ENCODE results near the gene ROS1. TPM values are rescaled to one million over a fixed set of nuclear protein-coding genes. Genes with fewer than 3 reads are reported as not detected.

The ROS1 gene
- total and polyA plus RNA-seq, 4 donors: under 0.01 TPM; not detected in 3

- Histone ChIP-seq H3K27me3 (ENCODE audit: control insufficient read depth in 4 of 4, insufficient read depth in 4 of 4, low read length in 3 of 4) (no peaks in the 10 kb centered on the region), H3K4me3 (ENCODE audit: low read depth in 1 of 3, low read length in 3 of 3) (no peak overlapping the region), H3K27ac (ENCODE audit: low read depth in 1 of 2, low read length in 2 of 2) (no peak overlapping the region), H3K4me1 (ENCODE audit: control insufficient read depth in 4 of 4, insufficient read depth in 4 of 4, low read length in 3 of 4) (no peaks in the 10 kb centered on the region), H3K9me3 (ENCODE audit: control insufficient read depth in 4 of 4, low read length in 3 of 4) (no peaks in the 10 kb centered on the region), H3K9ac (ENCODE audit: low read depth in 1 of 2, low read length in 2 of 2) (no peak overlapping the region), H3K36me3 (ENCODE audit: control insufficient read depth in 4 of 4, insufficient read depth in 3 of 4, low read depth in 1 of 4, low read length in 3 of 4) (no peaks in the 10 kb centered on the region)
- 41% methylated on average over 5 of the region's 5 CpGs for WGBS
- DNase-seq (ENCODE audit: low spot score): no peak
- TF ChIP-seq HNF4G (IDR thresholded peaks at IDR 0.05) (no peak), ATF3 (IDR thresholded peaks at IDR 0.05) (no peak), SP1 (IDR thresholded peaks at IDR 0.05) (no peak), JUND (IDR thresholded peaks at IDR 0.05) (no peak), FOXA2 (IDR thresholded peaks at IDR 0.05) (no peak), TAF1 (conservative IDR thresholded peaks at IDR 0.05) (no peak), GABPA (IDR thresholded peaks at IDR 0.05 in 1 of 2, conservative IDR thresholded peaks at IDR 0.05 in 1 of 2) (no peak)
Measured at GRCh38 chr6:117451671-117452070, 25.9 kb upstream of the ROS1 start.

GRCh38 chr6:117449549-117450439, 24.1 kb upstream of the ROS1 start:
- H3K27ac ChIP-seq (ENCODE audit: low read depth in 1 of 2, low read length in 2 of 2): no peak overlapping the region
- WGBS: 41% methylated on average over 10 of the region's 10 CpGs
- H3K9ac ChIP-seq (ENCODE audit: low read depth in 1 of 2, low read length in 2 of 2): no peak overlapping the region
- no peaks in the 10 kb centered on the region for H3K4me1 ChIP-seq (ENCODE audit: control insufficient read depth in 4 of 4, insufficient read depth in 4 of 4, low read length in 3 of 4)
- no peaks in the 10 kb centered on the region for H3K36me3 ChIP-seq (ENCODE audit: control insufficient read depth in 4 of 4, insufficient read depth in 3 of 4, low read depth in 1 of 4, low read length in 3 of 4)
- H3K27me3 ChIP-seq (ENCODE audit: control insufficient read depth in 4 of 4, insufficient read depth in 4 of 4, low read length in 3 of 4): peaks cover 0 to 2% (median 0%) of the 10 kb centered on the region in 4 donors
- DNase-seq (ENCODE audit: low spot score): peak; percentile 38
- no peak for TF ChIP-seq GABPA (IDR thresholded peaks at IDR 0.05 in 1 of 2, conservative IDR thresholded peaks at IDR 0.05 in 1 of 2)
- no peak for TF ChIP-seq JUND (IDR thresholded peaks at IDR 0.05)
- TF ChIP-seq CTCF (IDR thresholded peaks at IDR 0.05; ENCODE audit: low read depth, low read length, missing input control): peak; percentile 70
- no peak for TF ChIP-seq TAF1 (conservative IDR thresholded peaks at IDR 0.05)
- TF ChIP-seq FOXA2 (IDR thresholded peaks at IDR 0.05): no peak
- TF ChIP-seq HNF4A (conservative IDR thresholded peaks at IDR 0.05): no peak
- no peak for TF ChIP-seq HNF4G (IDR thresholded peaks at IDR 0.05)
- no peak for TF ChIP-seq FOXA1 (IDR thresholded peaks at IDR 0.05)
- TF ChIP-seq SP1 (IDR thresholded peaks at IDR 0.05): no peak
- TF ChIP-seq RAD21 (IDR thresholded peaks at IDR 0.05): peak; percentile 90 to 91
- TF ChIP-seq MAX (IDR thresholded peaks at IDR 0.05): no peak
- H3K9me3 ChIP-seq (ENCODE audit: control insufficient read depth in 4 of 4, low read length in 3 of 4): no peaks in the 10 kb centered on the region
- no peak overlapping the region for H3K4me3 ChIP-seq (ENCODE audit: low read depth in 1 of 3, low read length in 3 of 3)

- H3K36me3 ChIP-seq (ENCODE audit: control insufficient read depth in 4 of 4, insufficient read depth in 3 of 4, low read depth in 1 of 4, low read length in 3 of 4): no peaks in the 10 kb centered on the region
Measured at GRCh38 chr6:117448732-117449485, 23.2 kb upstream of the ROS1 start.

More at GRCh38 chr6:117448732-117449485, 23.2 kb upstream of the ROS1 start:
- Histone ChIP-seq H3K27ac (ENCODE audit: low read depth in 1 of 2, low read length in 2 of 2) (no peak overlapping the region), H3K4me1 (ENCODE audit: control insufficient read depth in 4 of 4, insufficient read depth in 4 of 4, low read length in 3 of 4) (no peaks in the 10 kb centered on the region), H3K27me3 (ENCODE audit: control insufficient read depth in 4 of 4, insufficient read depth in 4 of 4, low read length in 3 of 4) (peaks cover 0 to 2% (median 0%) of the 10 kb centered on the region in 4 donors), H3K4me3 (ENCODE audit: low read depth in 1 of 3, low read length in 3 of 3) (no peak overlapping the region), H3K9ac (ENCODE audit: low read depth in 1 of 2, low read length in 2 of 2) (no peak overlapping the region), H3K9me3 (ENCODE audit: control insufficient read depth in 4 of 4, low read length in 3 of 4) (no peaks in the 10 kb centered on the region)
- 75% methylated on average over 6 of the region's 6 CpGs for WGBS
- no peak for DNase-seq (ENCODE audit: low spot score)
- TF ChIP-seq FOXA1 (IDR thresholded peaks at IDR 0.05) (no peak), EGR1 (IDR thresholded peaks at IDR 0.05; ENCODE audit: low read depth in 2 of 2) (no peak), HNF4A (conservative IDR thresholded peaks at IDR 0.05) (no peak), JUND (IDR thresholded peaks at IDR 0.05) (no peak), GABPA (IDR thresholded peaks at IDR 0.05 in 1 of 2, conservative IDR thresholded peaks at IDR 0.05 in 1 of 2) (no peak), YY1 (IDR thresholded peaks at IDR 0.05) (no peak), RXRA (IDR thresholded peaks at IDR 0.05) (no peak), FOXA2 (IDR thresholded peaks at IDR 0.05) (no peak), ZBTB33 (IDR thresholded peaks at IDR 0.05) (no peak)
